Brain microvascular endothelial cell (primary cell): ENCODE results near the gene MTRR.

Experiments used
- DNase-seq: peaks from one replicate; pipeline ENCODE4 v3.0.0-alpha.2; 2020
- H3K27ac ChIP-seq: fragments of 250-450 bp; sonication (Bioruptor Pico); 2 replicates; pipeline ENCODE4 v1.5.1; 2020; ENCODE audit warnings: mild to moderate bottlenecking, moderate library complexity
- H3K27me3 ChIP-seq: fragments of 250-450 bp; sonication (Bioruptor Pico); replicated peaks from 2 replicates; pipeline ENCODE4 v1.5.1; 2020; ENCODE audit warnings: mild to moderate bottlenecking
- H3K36me3 ChIP-seq: fragments of 250-450 bp; sonication (Bioruptor Pico); replicated peaks from 2 replicates; pipeline ENCODE4 v1.5.1; 2020; ENCODE audit warnings: mild to moderate bottlenecking
- H3K4me3 ChIP-seq: 2 replicates; pipeline ENCODE4 v1.5.1; 2011; ENCODE audit warnings: low read depth, mild to moderate bottlenecking, control low read depth, low read length, moderate library complexity
- in situ Hi-C: cut with HindIII; loops from 2 replicates; pipeline ENCODE4 v1.10.0; 2017; ENCODE audit warnings: low sequenced_read_pairs, low pct_ligation_motif_present
- TF ChIP-seq, protein P1 (sequence below): IDR thresholded peaks from 2 replicates; pipeline ENCODE4 v1.5.1; 2011; ENCODE audit warnings: low read depth, mild to moderate bottlenecking, moderate library complexity, low read length, control low read depth, inconsistent platforms; ENCODE audit errors: missing control alignments

The MTRR gene

DNA sequence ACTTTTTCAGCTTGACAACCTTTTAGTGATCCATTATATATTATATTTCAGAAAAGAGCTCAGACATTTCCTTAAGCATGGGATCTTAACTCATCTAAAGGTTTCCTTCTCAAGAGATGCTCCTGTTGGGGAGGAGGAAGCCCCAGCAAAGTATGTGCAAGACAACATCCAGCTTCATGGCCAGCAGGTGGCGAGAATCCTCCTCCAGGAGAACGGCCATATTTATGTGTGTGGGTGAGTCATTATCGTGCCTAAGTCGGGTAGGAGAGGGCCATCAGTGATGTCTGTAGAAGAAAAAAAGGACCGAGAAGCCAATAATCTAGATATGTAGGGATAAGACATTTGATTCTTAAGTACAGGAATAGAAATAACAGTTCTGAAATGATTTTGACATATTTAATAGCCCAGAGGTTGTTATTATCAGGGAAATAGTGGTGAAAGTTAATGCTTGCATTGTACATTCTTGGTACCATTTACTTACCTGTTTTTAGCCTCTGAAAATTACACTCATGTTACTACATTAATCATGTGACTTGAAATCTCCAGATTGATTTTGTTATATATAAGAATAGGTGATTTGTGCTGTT, 28.2 kb downstream of the MTRR start:
- DNase-seq, result peak; percentile 79
- no peak overlapping the region for H3K27ac ChIP-seq
- peaks cover 60% of the 10 kb centered on the region for H3K36me3 ChIP-seq
- no peaks in the 10 kb centered on the region for H3K27me3 ChIP-seq
- TF ChIP-seq, protein P1, sequence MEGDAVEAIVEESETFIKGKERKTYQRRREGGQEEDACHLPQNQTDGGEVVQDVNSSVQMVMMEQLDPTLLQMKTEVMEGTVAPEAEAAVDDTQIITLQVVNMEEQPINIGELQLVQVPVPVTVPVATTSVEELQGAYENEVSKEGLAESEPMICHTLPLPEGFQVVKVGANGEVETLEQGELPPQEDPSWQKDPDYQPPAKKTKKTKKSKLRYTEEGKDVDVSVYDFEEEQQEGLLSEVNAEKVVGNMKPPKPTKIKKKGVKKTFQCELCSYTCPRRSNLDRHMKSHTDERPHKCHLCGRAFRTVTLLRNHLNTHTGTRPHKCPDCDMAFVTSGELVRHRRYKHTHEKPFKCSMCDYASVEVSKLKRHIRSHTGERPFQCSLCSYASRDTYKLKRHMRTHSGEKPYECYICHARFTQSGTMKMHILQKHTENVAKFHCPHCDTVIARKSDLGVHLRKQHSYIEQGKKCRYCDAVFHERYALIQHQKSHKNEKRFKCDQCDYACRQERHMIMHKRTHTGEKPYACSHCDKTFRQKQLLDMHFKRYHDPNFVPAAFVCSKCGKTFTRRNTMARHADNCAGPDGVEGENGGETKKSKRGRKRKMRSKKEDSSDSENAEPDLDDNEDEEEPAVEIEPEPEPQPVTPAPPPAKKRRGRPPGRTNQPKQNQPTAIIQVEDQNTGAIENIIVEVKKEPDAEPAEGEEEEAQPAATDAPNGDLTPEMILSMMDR, result peak; percentile 88
- in situ Hi-C loops, result no loop called here
- H3K4me3 ChIP-seq, result no peak overlapping the region

DNA sequence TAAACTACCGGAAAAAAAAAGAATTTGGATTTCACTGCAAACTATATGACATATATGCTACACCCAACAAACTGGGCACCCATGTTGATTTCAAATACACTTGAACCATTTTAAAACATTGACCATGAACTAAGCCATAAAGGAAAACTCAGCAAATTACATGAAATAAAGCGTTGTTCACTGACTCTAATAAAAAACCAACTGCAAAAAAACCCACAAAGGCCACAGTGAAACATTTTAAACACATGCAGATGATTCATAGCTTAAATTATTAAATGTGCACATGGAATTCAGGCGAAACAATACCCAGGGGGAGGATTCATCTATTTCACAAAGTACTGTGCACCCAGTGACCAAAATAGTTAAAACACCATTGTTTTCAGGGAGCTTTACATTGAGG, 33.3 kb downstream of the MTRR start:
- no peak for DNase-seq
- Histone ChIP-seq H3K27me3 (no peaks in the 10 kb centered on the region), H3K27ac (no peak overlapping the region), H3K4me3 (no peak overlapping the region), H3K36me3 (peaks cover 33% of the 10 kb centered on the region)
- in situ Hi-C loops, result no loop called here
- TF ChIP-seq, protein P1, result no peak

GRCh38 chr5:7902666-7903625, 34.0 kb downstream of the MTRR start:
- DNase-seq, result no peak
- in situ Hi-C loops, result no loop called here
- peaks cover 26% of the 10 kb centered on the region for H3K36me3 ChIP-seq

GRCh38 chr5:7904170-7904569, 35.2 kb downstream of the MTRR start:
- TF ChIP-seq, protein P1, result no peak
- Histone ChIP-seq H3K27me3 (no peaks in the 10 kb centered on the region), H3K36me3 (peaks cover 14% of the 10 kb centered on the region), H3K27ac (peak overlapping the region; percentile 34), H3K4me3 (no peak overlapping the region)
- in situ Hi-C loops, result no loop called here
- no peak for DNase-seq

More at GRCh38 chr5:7902666-7903625, 34.0 kb downstream of the MTRR start:
- no peaks in the 10 kb centered on the region for H3K27me3 ChIP-seq
- H3K27ac ChIP-seq, result no peak overlapping the region
- H3K4me3 ChIP-seq, result no peak overlapping the region
- TF ChIP-seq, protein P1, result no peak

GRCh38 chr5:7907612-7908011, 38.7 kb downstream of the MTRR start:
- Histone ChIP-seq H3K36me3 (peaks cover under 1% of the 10 kb centered on the region), H3K4me3 (no peak overlapping the region), H3K27ac (no peak overlapping the region), H3K27me3 (no peaks in the 10 kb centered on the region)
- in situ Hi-C loops, result no loop called here
- TF ChIP-seq, protein P1, result no peak
- DNase-seq, result no peak
